GM19025 (cell line): ENCODE data around the gene AMDHD1.

Source experiments
- ATAC-seq: cut with Tn5 transposase; IDR thresholded peaks from one replicate; pipeline ENCODE4 v1.9.1; 2021; ENCODE audit warnings: mild to moderate bottlenecking, low read depth, moderate library complexity; ENCODE audit not compliant: unreplicated experiment

The AMDHD1 gene

GRCh38 chr12:95993907-95994306 is 50.8 kb downstream of the AMDHD1 start:
- no peak for ATAC-seq

GRCh38 chr12:95994476-95994875 is 51.3 kb downstream of the AMDHD1 start:
- ATAC-seq = no peak

DNA sequence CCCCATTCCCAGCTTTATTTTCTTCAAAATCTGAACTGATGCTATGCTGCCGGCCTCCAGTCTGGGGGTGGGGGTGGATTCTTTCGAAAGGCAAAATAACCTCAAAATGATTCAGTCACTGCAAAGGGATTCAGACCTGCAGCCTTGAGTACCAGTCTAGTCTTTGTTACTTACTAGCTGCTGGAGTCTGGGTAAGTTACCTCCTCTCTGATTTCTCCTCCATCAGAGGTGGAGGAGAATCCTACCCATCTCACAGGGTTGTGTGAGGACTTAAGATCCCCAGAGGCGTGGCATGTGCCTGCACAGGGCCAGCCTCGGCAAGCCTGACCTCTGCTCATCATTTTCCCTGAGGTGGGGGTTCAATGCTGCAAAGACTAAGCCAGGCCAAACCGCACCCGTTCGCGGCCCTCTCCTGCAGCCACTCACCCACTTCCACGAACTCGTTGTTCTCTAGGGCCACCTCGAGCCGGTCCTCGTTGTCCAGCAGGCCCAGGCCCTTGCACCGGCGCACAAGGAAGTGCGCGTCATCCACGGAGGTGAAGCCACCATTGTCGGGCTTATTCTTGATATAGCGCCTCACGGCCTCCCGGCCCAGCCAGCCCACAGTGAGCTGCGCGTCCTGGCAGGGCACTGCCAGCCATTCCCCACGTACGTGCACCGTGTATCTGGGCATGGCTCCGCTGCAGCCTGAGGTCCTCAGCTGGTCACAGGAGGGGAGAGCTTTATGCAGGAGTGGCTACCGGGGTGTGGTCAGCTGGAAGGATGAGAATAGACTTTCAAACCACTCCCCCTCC is 52.3 kb downstream of the AMDHD1 start:
- ATAC-seq = no peak

GRCh38 chr12:95996034-95996658 is 53.0 kb downstream of the AMDHD1 start, which contains the start of gene HAL:
TSS of gene HAL (minus strand) at chr12:95996344. CDS start at chr12:95995910, 434 bp downstream.
- no peak for ATAC-seq

- ATAC-seq = no peak
Measured at GRCh38 chr12:95997276-95997675, 54.1 kb downstream of the AMDHD1 start.

DNA sequence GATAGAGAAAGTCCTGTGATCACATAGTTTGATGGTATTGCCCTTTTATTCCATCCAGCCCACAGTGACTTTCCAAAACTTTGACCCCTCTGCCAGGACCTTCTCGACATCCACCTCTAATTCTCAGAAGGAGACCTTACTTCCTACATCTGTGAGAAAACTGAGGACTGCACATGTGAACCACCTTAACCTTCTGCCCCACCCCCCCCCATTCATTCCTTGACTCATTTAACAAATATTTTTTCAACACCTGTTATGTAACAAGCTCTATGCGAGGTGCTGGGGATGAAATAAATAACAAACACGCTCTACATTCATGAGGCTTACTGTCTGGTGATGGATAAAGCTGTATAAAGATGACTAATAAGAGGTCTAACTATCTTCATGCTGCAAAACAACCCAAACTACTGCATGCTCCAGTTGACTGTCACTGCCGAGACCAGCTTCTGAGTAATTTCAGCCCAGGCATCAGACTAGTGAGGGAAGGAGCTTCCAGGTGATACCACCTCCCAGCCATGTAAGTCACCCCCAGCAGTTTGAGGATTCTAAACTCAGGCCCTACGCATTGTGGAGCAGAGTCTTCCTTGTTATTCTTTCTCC is 54.9 kb downstream of the AMDHD1 start:
- ATAC-seq = no peak

DNA sequence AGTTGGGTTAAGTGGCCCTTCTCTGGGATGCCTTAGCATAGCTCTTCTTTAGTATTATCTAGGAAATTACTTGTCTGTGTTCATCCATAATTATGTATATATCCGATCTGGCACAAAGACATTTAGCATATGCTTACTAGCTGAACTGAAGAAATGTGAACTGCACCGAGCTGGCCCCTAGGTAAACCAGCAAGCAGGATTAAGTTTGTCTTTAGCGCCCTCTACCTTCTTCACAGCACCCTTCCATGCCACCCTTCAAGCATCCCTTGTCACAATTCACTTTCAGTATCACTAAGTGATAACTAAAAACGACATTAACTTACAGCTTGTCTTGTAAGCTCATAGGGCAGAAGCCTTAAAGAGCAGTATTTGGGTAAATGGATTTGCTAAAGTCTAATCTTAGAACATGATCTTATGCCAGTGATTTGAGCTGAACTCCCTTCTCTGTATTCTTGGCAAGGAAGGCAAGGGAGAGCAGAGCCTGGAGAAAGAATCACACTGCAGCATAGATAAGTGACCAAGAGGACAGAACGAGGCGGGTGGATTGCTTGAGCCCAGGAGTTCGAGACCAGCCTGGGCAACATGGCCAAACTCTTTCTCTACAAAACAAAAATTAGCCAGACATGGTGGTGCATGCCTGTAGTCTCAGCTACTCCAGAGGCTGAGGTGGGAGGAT is 55.6 kb downstream of the AMDHD1 start:
- ATAC-seq = peak; percentile 88

GRCh38 chr12:95999484-95999883 is 56.4 kb downstream of the AMDHD1 start:
- no peak for ATAC-seq

- ATAC-seq = no peak
Measured at GRCh38 chr12:96000858-96001257, 57.7 kb downstream of the AMDHD1 start.

DNA sequence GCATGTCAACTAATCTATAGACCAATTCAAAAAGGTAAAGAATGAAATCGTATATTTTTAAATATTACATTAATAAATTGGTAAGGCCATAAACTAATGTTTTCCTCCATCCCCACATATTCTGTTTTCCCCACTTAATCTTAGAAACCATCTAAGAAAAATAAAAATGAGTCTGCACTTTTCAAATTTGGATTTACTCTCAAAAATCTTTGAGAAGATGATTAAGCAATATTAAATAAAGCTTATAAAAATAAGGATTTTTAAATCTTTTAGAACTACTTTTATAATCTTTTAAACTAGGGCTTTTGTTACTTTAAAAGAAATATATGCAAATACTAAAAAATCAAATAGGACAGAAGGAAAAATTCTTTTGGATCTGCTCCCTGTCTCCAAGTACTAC is 63.6 kb downstream of the AMDHD1 start:
- no peak for ATAC-seq

GRCh38 chr12:96007729-96008128 is 64.6 kb downstream of the AMDHD1 start:
- no peak for ATAC-seq

DNA sequence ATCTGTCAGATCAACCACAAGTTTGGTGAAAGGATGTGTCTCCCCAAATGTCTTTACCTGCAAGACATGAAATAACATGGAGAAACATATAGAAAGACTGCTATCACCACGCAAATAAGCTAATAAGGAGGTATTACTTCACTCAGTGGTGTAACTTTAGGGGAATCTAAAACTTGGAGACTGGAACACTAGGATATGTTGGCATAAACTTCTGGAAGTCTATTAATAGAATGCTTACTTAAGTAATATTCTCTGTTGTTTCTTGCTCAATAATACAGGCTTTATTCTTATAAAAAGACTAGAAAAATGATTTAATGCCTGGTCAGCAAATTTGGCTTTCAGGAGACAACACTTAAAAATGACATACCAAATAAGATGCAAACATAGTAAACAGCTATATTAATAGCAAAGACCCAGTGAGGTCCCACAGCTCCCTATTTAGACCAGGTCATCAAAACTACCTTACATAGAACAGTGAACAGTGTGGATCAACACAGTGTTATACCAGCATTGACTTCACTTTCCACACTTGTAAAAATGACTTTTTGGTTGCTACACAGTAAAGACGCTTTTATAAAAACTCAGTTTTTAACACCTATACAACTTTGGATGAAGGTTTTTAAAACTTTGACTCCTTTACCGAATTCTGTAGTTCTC is 71.9 kb downstream of the AMDHD1 start:
- ATAC-seq = no peak

GRCh38 chr12:96015672-96016071 is 72.5 kb downstream of the AMDHD1 start:
- ATAC-seq = no peak
